Activated CD4-positive, alpha-beta T cell treated with anti-CD3 and anti-CD28 coated beads, Interleukin-2, amount 50 U/mL, for 48 hours (primary cell): ENCODE data around the gene IDUA.
A peak's percentile ranks its signal among the peaks of the same experiment; 100 is the strongest.
"Not testable (repeated sequence)": the region's sequence is repeated elsewhere in the genome, so short reads cannot be mapped to it uniquely, and the experiment has no call there.

Experiments used
- DNase-seq, 2 experiments: peaks; one replicate each; pipeline ENCODE4 v3.0.0-alpha.2; 2020

The IDUA gene

GRCh38 chr4:986879-987623, at the start of gene IDUA:
TSS of gene IDUA (plus strand) at chr4:987044. CDS start at chr4:987085, 41 bp downstream.
- DNase-seq: peak; percentile 87 to 88

- DNase-seq: not testable (repeated sequence)
Measured at GRCh38 chr4:939508-939907, 47.3 kb upstream of the IDUA start.

GRCh38 chr4:945274-946102, 41.4 kb upstream of the IDUA start:
- no peak for DNase-seq

GRCh38 chr4:946103-946450, 40.8 kb upstream of the IDUA start:
- DNase-seq: no peak

GRCh38 chr4:946517-947471, 40.0 kb upstream of the IDUA start:
- no peak for DNase-seq

GRCh38 chr4:947491-947971, 39.3 kb upstream of the IDUA start:
- DNase-seq: no peak

- DNase-seq: no peak
Measured at GRCh38 chr4:948101-948935, 38.5 kb upstream of the IDUA start.

GRCh38 chr4:948936-949300, 37.9 kb upstream of the IDUA start:
- DNase-seq: no peak

GRCh38 chr4:949656-950055, 37.2 kb upstream of the IDUA start:
- DNase-seq: no peak

- DNase-seq: no peak
Measured at GRCh38 chr4:950136-951020, 36.5 kb upstream of the IDUA start.

- DNase-seq: no peak
Measured at GRCh38 chr4:951186-951585, 35.7 kb upstream of the IDUA start.

GRCh38 chr4:951594-952468, 35.0 kb upstream of the IDUA start:
- DNase-seq: no peak

GRCh38 chr4:952881-953573, 33.8 kb upstream of the IDUA start:
- no peak for DNase-seq

- no peak for DNase-seq
Measured at GRCh38 chr4:953574-953915, 33.3 kb upstream of the IDUA start.

- DNase-seq: no peak
Measured at GRCh38 chr4:954211-955020, 32.4 kb upstream of the IDUA start.

GRCh38 chr4:955161-955921, 31.5 kb upstream of the IDUA start:
- DNase-seq: no peak

GRCh38 chr4:955931-956381, 30.9 kb upstream of the IDUA start:
- DNase-seq: no peak
